ENCODE data around the gene KCNE1.
"Not testable (repeated sequence)": the region's sequence is repeated elsewhere in the genome, so short reads cannot be mapped to it uniquely, and the experiment has no call there.

KCNE1 gene

DNA sequence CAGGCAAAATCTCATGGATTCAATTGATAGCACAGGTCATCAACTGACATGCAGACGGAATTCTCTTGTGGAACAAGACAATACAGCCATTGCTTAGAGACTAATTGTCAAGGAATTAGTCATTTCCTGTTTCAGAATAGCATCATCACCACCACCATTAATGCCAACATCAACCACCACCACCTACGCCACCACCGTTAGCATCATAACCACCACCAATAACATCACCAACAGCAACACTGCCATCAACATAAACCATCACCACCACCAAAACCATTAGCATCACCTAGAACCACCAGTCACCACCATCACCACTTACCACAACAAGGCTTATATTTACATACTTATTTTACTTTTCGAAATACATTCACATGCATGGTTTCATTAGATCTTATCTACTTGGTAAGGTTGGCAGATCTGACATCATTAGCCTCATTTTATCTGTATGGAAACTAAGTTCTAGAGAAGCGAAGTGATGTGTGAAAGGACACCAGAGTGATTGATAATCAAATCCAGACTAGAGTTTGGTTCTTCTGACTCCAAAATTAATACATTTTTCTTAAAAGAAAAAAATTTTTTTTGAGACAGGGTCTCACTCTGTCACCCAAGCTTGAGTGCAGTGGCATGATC is 94.4 kb downstream of the KCNE1 start:
- DNase-seq (ENCODE audit: low read depth in 2 of 2): not testable (repeated sequence)

GRCh38 chr21:34407294-34407693 is 104.7 kb downstream of the KCNE1 start:
- DNase-seq (ENCODE audit: low read depth in 2 of 2): not testable (repeated sequence)

- DNase-seq (ENCODE audit: low read depth in 2 of 2): not testable (repeated sequence)
These were observed 105.3 kb downstream of the KCNE1 start for GRCh38 chr21:34406676-34407075.

- DNase-seq (ENCODE audit: low read depth in 2 of 2): not testable (repeated sequence)
These were observed 105.9 kb downstream of the KCNE1 start for GRCh38 chr21:34406102-34406501.

DNA sequence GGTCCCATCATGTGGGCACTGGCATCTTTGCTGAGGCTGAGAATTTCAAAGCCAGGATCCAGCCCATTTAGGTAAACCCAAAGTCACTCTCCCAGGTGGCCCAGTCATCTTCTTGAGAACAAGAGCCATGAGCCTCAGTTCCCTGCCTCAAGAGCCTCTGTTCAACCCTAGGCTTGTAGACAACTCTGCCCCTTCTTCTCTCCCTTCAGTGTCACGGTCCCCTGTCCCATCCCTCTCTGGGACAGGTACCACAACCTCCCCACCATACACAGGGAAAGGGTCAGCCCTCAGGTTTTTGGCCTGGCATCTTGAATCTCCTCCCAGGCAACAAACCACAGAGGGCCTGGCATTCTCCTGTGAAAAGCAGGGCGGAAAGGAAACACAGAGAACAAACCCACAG is 106.3 kb downstream of the KCNE1 start:
- DNase-seq (ENCODE audit: low read depth in 2 of 2): not testable (repeated sequence)

DNA sequence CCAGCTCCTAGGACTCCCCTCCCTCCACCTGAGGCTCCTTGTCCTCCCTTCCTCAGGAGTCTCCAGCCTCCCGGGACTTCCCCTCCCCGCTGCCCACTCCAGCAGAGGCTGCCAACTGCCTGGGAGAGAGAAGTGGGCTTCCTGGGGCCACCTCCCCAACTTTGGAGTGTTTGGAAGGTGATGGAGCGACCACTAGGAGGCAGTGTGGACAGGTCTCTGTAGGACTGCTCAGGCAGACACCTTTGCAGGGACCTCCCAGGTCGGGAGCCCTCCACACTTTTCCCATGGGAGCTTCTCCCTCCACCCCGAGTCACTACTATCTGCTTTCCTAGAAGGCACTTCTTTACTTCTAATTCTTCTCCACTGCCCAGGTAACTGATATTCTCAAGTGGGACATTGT is 107.3 kb downstream of the KCNE1 start:
- DNase-seq (ENCODE audit: low read depth in 2 of 2): not testable (repeated sequence)

- DNase-seq (ENCODE audit: low read depth in 2 of 2): not testable (repeated sequence)
These were observed 111.5 kb downstream of the KCNE1 start for GRCh38 chr21:34400522-34400921.
